Ramos (cell line): ENCODE data around the gene GRM1.
"Not testable (repeated sequence)": the region's sequence is repeated elsewhere in the genome, so short reads cannot be mapped to it uniquely, and the experiment has no call there.

Experiments
- in situ Hi-C: fragments of 300-500 bp; cut with MboI; formaldehyde crosslinking; loops from one replicate; pipeline ENCODE4 v1.14.3; 2022; ENCODE audit warnings: low sequenced_read_pairs; ENCODE audit not compliant: unreplicated experiment

Gene GRM1

DNA sequence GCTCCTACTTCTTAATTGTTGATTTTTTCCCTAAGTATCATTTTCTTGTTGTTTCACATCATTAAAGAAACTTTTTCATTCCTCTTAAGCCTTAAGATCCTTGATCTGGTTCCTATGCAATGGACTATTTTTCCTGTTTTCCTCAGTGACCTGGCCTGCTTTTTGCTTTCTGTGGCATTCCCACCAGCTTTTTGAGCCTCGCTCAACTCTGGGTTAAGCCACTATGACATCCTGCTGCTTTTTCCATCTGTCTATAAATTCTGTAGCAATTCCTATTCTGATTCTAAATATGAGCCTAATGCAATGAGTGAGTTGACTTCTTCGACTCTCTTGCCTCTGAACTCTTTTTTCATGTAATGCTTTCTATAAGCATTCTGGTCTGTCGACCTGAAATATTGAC, 160.3 kb downstream of the GRM1 start:
- in situ Hi-C loops: no loop called here

DNA sequence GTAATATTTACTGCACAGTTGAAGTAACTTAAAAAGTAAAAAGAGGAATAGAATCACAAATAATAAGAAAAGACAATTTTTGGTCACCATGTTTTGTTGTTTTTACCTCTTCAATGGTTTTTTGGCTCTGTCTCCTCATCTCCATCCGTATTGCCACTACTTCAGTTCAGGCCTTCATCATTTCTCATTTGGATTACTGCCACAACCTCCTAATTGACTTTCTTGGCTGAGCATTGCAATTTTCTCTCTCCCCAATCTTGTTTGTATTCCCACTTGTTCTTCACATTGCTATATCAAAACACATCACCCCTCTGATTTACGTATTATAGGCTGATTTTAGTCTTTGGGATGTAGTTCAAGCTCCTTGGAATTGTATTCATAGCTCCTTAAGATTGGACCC, 161.7 kb downstream of the GRM1 start:
- in situ Hi-C loops: no loop called here

DNA sequence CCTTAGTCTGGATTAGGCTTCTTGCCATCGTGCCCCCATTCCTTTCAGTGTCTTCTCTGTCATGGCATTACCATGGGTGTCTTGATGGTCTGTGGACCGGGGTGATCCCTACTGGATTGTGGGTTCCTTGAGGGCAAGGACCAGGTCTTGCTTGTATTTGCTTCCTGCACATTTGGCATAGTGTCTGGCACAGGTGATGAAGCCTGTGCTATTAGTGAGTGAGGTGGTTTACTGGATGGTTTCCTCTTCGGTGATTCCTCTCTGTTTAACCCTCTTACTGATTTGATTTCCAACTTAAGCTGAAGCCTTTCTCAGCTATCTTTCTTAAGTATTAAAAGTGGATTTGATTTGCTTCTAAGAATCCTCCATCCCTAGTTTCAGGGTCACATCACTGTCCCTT, 162.3 kb downstream of the GRM1 start:
- in situ Hi-C loops: no loop called here

DNA sequence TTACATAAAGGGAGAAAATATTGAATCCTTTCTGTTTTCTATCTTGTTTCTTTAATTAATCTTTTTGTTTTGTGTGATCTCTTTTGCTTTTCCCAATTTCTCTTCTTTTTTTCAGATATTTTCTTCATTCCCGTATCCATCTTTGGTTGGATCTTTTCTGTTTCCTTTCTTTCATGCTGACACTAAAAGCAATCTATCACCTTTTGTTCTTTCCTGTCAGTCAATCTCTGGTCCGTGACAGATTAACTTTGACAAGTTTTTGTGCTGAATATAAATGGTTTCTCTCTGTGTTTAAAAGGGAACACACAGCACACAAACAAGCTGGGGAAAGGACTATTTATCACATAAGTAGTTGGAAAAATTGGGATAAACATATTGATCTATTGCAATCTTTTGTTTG, 162.8 kb downstream of the GRM1 start:
- in situ Hi-C loops: no loop called here

DNA sequence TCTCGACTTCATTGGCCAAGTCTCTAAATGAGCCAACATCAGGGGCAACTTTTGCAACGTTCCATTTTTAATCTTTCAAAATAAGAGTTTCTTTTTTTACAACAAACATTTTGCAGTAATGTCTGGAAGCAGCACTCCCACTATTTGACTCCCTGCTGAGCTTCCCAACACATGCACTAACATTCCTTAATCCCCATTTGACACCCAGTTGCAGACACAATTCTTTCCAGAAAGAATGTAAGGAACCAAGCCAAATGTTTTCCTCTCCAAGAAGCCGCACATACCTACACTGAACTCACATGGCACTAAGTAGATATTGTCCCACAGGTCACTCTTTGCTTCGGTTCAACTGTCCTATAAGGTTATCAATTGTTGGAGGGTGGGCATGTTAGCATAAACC, 165.6 kb downstream of the GRM1 start:
- in situ Hi-C loops: no loop called here

DNA sequence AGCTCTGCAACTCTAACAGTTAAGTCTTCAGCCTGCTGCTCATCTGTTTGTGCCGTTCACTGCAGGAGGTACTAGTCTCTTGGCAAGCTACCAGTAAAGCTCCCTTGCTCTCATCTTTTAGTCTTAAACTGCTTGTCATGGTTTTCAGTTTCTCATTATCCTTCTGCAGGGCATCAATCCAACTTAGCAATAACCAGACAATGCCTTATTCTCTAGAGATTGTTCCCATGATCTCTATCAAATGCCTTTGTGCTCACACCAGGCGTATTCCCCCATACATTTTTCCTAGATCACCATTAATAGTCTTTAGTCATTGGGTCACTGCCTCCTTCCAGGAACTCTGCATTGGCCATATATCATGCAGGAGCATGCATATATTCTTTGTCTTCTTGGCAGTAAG, 171.3 kb downstream of the GRM1 start:
- in situ Hi-C loops: no loop called here

DNA sequence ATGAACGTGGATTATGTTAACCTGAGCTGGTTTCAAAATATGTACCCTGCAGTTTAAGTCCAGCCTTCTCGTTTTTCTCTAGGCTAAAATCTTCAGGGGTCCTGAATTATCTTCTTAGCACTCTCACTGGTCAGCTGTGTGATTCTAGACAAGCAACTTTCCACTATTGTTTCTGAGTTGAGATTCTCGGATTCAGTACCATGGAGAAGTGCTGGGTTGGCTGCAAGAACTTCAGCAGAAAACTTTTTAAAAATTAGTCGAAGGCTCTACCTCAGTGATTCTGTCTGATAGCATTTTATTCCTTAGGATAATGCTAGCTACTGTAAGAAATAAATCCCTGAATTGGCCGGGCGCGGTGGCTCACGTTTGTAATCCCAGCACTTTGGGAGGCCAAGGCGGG, 173.7 kb downstream of the GRM1 start:
- in situ Hi-C loops: no loop called here

DNA sequence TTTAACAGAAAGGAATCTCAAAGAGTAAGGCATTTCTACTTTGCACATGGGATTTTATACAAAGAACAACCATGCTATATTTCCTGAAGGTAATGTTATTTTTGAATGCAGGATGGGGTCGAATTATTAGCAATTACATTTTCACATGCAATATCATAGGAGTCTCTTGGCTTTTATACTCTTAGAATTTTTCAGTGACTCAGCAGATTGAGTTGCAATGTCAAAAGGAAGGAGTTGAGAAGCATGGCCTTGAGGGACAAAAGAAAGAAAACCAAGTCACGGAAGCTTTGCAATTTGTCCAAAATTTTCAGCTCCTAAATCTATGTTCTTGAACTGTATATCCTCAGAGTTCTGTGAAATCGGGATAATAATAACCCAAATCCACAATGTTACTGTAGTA, 181.1 kb downstream of the GRM1 start:
- in situ Hi-C loops: no loop called here

DNA sequence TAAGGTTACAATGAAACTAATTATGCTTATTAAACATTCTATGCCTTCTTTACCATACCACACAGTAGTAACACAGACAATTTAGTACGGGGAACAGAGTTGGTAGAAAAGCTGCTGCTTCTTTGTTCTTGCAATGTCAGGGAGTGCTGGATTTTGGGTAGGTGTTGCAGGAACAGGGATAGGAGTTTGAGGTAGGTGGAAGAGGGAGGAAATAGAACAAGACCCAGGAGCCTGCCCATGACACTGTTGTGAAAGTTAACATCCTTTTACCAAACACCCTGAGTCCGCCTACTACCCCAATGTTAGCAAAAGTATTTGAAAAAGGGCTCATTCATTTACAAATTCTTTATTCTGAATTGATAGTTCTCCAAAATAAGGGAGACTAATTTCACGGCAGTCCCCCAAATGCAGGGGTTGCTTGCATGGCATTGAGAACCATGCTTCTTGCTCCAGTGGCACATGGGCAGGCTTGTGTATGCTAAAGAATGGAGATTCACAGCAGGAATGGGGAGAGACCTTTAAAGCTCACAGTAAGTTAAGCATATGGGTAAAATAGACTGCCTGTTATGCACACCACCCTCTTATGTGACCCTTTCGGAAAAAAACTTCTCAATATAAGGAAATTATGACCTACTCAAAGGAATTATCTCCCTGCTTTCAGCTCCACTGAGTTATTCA, 181.7 kb downstream of the GRM1 start:
- in situ Hi-C loops: no loop called here

DNA sequence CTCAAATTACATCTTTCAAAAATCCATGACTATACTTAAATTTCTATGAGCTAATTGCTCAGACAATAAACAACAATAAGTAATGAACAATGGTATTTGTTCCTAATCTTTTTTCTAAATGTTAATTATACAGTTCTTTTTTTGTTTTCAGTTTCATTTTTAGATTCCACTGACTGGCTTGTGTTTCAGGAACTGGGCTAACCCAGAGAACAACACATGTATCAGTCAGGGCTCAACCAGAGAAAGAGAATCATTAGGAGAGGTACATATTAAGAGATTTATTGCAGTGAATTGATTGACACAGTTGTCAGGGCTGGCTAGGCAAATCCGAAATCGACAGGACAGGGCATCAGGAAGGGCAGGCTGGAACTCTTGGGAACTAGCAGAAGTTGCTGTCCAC, 182.8 kb downstream of the GRM1 start:
- in situ Hi-C loops: no loop called here

DNA sequence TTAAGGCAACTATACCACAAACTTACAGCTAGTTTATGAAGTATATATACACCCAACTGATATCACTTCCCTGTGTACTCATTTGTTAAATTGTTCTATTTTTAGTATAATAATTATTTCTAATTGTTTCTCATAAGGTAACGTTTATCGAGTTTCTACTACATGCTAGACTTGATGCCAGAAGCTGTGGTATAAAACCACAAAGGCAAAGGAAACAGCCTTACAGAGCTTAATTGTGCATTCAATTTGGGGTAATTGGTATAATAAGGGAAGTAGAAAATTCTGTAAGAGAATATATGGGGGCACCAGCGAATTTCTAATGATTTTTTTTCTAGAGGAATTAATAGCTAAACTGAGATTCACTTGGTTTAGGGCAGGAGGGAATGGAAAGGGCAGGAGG, 183.9 kb downstream of the GRM1 start:
- in situ Hi-C loops: no loop called here

DNA sequence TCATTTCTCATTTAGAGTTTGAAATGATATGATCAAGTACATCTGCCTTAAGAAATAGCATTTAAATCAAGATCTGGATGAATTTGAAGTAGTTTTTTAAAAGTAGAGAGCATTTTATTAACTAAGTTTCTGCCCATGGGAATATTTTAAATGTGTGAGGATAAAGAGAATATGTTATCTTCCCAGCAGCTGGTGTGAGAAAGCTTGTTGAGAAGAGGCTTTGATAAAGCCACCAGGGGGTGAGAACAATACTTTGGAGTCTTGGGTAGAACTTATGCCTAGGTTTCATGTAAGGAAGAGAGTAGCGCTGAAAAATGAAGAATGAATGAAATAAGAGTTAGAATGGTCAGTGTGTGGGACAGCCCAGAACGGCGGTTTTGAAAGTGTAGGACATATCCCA, 190.2 kb downstream of the GRM1 start:
- in situ Hi-C loops: no loop called here

DNA sequence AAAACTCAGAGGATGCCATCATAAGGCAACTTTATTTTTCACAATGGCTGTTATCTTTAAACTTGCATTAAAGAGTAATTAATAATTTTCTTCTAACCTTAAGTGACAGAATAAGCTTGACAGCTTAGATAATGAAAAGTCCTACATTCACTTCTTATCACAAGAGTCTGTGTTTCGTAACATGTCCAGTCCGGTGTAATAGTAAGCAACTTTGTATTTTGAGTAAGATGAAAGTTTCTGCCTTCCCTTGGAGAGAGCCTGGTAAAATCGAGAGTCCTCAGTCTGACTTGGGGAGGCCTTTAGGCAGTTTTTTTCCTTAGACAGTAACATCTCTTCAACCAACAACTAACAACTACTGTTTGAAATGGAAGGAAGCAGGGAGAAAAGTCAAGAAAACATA, 195.6 kb downstream of the GRM1 start:
- in situ Hi-C loops: no loop called here

DNA sequence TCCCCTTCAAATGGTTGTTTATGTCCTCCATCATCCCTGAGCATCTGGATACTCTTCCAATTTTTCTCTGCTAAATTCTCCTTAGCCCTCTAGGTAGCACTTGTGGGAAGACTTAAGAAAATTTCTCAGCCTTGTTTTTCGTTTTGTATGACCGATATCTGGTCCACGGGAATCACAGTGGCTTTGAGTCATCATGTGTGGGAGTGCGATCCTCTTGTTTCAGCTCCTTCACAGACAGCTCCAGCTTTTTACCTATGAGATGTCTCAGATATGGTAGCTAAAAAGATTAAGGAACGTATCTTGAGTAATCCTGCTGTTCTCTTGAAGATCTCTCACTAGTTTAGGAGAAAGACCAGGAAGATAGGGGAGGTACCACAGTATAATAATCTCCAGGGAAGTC, 196.1 kb downstream of the GRM1 start:
- in situ Hi-C loops: no loop called here

DNA sequence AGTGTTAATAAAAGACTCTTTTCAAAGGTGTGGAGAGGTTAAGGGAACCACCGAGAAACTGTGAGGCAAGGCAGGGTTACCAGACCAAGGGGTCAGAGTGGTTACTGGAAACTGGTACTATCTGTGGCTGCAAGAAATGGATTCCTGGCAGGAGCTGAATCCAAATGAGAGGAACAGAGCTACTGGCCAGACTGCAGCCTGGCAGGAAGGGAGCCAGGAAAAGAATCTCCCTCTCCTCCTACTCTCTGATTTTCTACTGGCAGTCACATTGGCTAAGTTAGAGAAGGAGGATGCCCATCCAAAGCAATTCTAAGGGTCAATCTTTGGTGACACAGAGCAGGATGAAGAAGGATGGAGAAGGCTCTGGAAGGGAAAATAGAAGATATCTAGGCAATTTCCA, 211.5 kb downstream of the GRM1 start:
- in situ Hi-C loops: no loop called here

DNA sequence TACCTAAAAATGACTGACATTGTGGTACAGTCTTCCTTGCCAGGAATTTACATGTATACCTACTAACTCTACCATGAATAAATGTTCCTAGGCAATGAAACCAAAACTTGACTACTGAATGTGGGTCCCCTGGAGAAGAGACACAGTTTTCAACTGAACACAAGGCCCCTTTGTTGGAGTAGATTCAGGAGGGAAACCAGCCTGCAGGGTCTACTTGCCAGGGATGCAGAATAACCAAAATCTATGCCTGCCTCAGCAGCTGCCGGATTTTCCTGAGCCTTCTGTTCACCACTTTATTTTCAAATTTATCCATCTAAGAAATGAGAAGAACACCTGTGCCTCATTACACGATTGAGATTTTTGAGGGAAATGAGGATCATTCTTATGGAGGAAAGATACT, 211.9 kb downstream of the GRM1 start:
- in situ Hi-C loops: no loop called here

DNA sequence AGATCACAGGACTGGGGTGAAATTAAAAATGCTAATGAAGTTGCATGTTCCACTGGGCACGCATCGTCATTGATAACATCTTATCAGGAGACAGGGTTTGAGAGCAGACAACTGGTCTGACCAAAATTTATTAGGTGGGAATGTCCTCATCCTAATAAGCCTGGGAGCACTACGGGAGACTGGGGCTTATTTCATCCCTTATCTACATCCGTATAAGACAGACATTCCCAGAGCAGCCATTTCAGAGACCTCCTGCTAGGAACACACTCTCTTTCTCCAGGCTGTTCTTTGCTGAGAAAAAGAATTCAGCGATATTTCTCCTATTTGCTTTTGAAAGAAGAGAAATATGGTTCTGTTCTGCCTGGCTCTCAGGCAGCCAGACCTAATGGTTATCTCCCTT, 214.8 kb downstream of the GRM1 start:
- in situ Hi-C loops: not testable (repeated sequence)

DNA sequence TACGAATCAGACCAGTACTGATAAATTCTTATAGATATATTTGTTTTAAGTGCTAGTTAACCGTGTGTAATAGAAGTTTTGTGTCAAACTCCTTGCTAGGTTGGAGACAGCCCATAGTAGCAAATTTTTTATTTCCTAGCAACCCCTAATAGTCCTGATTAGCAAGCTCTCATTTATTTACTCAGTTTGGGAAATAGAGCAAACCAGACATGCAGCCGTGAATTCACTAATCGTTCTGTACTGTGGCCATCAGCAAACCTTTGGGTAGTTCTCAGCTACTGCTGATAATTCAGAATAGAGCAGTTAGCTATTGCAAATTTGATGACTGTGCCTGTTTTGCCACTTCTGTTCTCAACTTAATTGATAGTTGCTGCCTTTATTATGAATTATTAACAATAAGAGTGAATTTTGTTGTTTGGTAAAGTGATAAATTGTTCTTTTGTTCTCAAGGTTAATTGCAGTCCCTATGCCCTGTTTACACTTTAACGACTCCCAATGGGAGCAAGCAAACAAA, 215.8 kb downstream of the GRM1 start:
- in situ Hi-C loops: no loop called here

DNA sequence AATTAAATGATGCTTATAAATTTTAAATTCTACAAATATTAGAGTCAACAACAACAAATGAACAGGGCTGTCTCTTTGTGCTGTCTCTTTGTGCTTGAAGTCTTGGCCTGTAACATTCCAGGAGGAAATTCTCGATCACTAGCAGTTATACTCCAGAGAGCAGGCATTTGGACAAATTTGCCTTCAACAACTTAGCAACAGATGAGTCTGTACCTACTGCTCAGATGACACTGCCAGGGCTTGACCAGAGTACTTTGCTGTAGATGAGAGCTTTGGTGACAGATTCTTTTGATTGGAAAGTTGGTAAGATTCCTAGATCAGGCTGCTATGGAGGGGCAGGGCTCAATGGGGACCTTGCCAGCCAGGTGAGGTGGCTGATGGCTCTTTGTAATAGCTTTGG, 217.2 kb downstream of the GRM1 start:
- in situ Hi-C loops: no loop called here

DNA sequence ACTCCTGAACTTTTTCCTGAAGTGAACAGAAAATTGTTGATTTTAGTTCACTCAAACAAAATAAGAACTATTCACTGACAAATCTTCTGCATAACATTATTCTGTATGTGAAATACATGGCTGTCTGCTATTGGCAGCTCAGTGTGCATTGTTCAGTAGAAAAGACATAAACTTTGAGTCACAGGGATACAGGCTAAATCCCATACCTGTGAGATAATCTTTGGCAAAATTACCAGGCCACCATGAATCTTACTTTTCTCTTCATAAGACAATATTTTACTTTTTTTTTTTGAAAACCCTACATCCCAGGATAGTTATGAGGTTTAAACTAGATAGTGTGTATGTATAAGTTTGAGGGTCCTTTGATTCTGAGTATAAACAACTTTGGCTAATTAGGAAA, 224.8 kb downstream of the GRM1 start:
- in situ Hi-C loops: no loop called here

DNA sequence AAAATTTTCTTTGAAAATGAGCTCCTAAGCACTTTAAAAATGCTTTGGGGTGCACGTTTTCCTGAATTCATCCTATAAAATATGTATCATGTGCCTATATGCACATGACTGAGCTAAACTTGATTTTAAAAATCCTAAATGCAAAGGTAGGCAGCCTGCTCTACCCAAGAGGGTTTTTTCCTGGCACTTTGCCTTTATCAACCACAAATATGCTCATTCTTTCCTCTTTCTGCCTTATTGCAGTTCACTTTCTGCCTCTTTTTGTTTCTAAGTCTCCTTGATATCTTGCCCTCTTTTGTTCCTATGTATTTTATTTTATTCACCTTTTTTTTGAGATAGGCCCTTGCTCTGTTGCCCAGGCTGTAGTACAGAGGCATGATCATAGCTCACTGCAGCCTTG, 229.3 kb downstream of the GRM1 start:
- in situ Hi-C loops: no loop called here

DNA sequence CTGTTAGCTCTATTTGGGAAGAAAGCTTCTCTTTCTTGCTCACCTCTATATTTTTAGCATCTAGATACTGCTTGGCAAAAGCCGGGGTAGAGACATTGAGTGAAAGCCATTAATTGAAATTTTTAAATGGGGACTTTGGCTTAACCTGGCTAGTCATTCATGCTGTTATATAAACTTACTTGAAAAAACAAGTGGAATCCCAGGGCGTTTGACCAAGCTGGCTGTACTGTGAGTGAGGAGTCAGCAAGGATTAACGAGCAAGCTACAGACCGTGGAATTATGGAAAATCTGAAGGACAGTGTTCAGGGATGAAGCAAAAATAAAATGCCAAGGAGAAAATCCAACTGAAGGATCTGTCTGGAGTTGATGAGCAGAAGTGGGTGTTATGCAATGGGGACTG, 232.0 kb downstream of the GRM1 start:
- in situ Hi-C loops: no loop called here

DNA sequence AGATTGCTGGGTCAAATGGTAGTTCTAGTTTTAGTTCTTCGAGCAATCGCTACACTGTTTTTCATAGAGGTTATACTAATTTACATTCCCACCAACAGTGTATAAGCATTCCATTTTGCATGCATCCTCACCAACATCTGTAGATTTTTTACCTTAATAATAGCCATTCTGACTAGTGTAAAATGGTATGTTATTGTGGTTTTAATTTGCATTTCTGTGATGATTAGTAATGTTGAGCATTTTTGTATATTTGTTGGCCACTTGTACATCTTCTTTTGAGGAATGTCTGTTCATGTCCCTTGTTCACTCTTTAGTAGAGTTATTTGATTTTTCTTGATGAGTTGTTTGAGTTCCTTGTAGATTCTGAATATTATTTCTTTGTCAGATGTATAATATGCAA, 236.2 kb downstream of the GRM1 start:
- in situ Hi-C loops: no loop called here
